ENCODE results near the gene REV3L. TPM values are rescaled to one million over a fixed set of nuclear protein-coding genes. Genes with fewer than 3 reads are reported as not detected.

REV3L gene
- total RNA-seq, 1 donor from 2014 or later = 42.3 TPM

- Histone ChIP-seq H3K36me3 (ENCODE audit: control insufficient read depth in 3 of 3, insufficient read depth in 3 of 3, low read length in 3 of 3) (peaks cover 0 to 5% (median 0%) of the 10 kb centered on the region in 3 donors), H3K4me1 (ENCODE audit: control insufficient read depth in 3 of 3, insufficient read depth in 3 of 3, low read length in 3 of 3) (peaks cover 2 to 8% (median 4%) of the 10 kb centered on the region in 3 donors), H3K9ac (ENCODE audit: low read depth in 1 of 3, low read length in 3 of 3) (no peak overlapping the region), H3K4me3 (ENCODE audit: low read length in 3 of 3) (no peak overlapping the region), H3K27me3 (ENCODE audit: control insufficient read depth in 3 of 3, insufficient read depth in 3 of 3, low read length in 3 of 3) (no peaks in the 10 kb centered on the region), H3K27ac (ENCODE audit: low read depth, low read length) (no peak overlapping the region), H3K9me3 (ENCODE audit: control insufficient read depth in 3 of 3, low read length in 3 of 3) (peaks cover 0 to 2% (median 0%) of the 10 kb centered on the region in 3 donors)
Measured at GRCh38 chr6:111458670-111459232, 24.3 kb downstream of the REV3L start.

GRCh38 chr6:111456208-111456607, 26.8 kb downstream of the REV3L start:
- peaks cover 0 to 4% (median 0%) of the 10 kb centered on the region in 3 donors for H3K4me1 ChIP-seq (ENCODE audit: control insufficient read depth in 3 of 3, insufficient read depth in 3 of 3, low read length in 3 of 3)
- peaks cover 0 to 5% (median 0%) of the 10 kb centered on the region in 3 donors for H3K36me3 ChIP-seq (ENCODE audit: control insufficient read depth in 3 of 3, insufficient read depth in 3 of 3, low read length in 3 of 3)
- no peaks in the 10 kb centered on the region for H3K27me3 ChIP-seq (ENCODE audit: control insufficient read depth in 3 of 3, insufficient read depth in 3 of 3, low read length in 3 of 3)
- H3K9me3 ChIP-seq (ENCODE audit: control insufficient read depth in 3 of 3, low read length in 3 of 3) = peaks cover 0 to 2% (median 0%) of the 10 kb centered on the region in 3 donors
- no peak overlapping the region for H3K4me3 ChIP-seq (ENCODE audit: low read length in 3 of 3)
- peak overlapping the region in 1 of 3 donors; percentile 7 for H3K9ac ChIP-seq (ENCODE audit: low read depth in 1 of 3, low read length in 3 of 3)
- no peak overlapping the region for H3K27ac ChIP-seq (ENCODE audit: low read depth, low read length)

- Histone ChIP-seq H3K4me1 (ENCODE audit: control insufficient read depth in 3 of 3, insufficient read depth in 3 of 3, low read length in 3 of 3) (no peaks in the 10 kb centered on the region), H3K9me3 (ENCODE audit: control insufficient read depth in 3 of 3, low read length in 3 of 3) (no peaks in the 10 kb centered on the region), H3K27me3 (ENCODE audit: control insufficient read depth in 3 of 3, insufficient read depth in 3 of 3, low read length in 3 of 3) (no peaks in the 10 kb centered on the region), H3K27ac (ENCODE audit: low read depth, low read length) (no peak overlapping the region), H3K4me3 (ENCODE audit: low read length in 3 of 3) (no peak overlapping the region), H3K36me3 (ENCODE audit: control insufficient read depth in 3 of 3, insufficient read depth in 3 of 3, low read length in 3 of 3) (peaks cover 0 to 2% (median 0%) of the 10 kb centered on the region in 3 donors), H3K9ac (ENCODE audit: low read depth in 1 of 3, low read length in 3 of 3) (no peak overlapping the region)
Measured at GRCh38 chr6:111450636-111451035, 32.4 kb downstream of the REV3L start.

GRCh38 chr6:111450087-111450486, 32.9 kb downstream of the REV3L start:
- Histone ChIP-seq H3K4me3 (ENCODE audit: low read length in 3 of 3) (no peak overlapping the region), H3K9ac (ENCODE audit: low read depth in 1 of 3, low read length in 3 of 3) (no peak overlapping the region), H3K27ac (ENCODE audit: low read depth, low read length) (no peak overlapping the region), H3K9me3 (ENCODE audit: control insufficient read depth in 3 of 3, low read length in 3 of 3) (no peaks in the 10 kb centered on the region), H3K27me3 (ENCODE audit: control insufficient read depth in 3 of 3, insufficient read depth in 3 of 3, low read length in 3 of 3) (no peaks in the 10 kb centered on the region), H3K4me1 (ENCODE audit: control insufficient read depth in 3 of 3, insufficient read depth in 3 of 3, low read length in 3 of 3) (no peaks in the 10 kb centered on the region), H3K36me3 (ENCODE audit: control insufficient read depth in 3 of 3, insufficient read depth in 3 of 3, low read length in 3 of 3) (peaks cover 0 to 2% (median 0%) of the 10 kb centered on the region in 3 donors)

GRCh38 chr6:111449129-111449528, 33.9 kb downstream of the REV3L start:
- no peak overlapping the region for H3K9ac ChIP-seq (ENCODE audit: low read depth in 1 of 3, low read length in 3 of 3)
- no peaks in the 10 kb centered on the region for H3K27me3 ChIP-seq (ENCODE audit: control insufficient read depth in 3 of 3, insufficient read depth in 3 of 3, low read length in 3 of 3)
- no peak overlapping the region for H3K27ac ChIP-seq (ENCODE audit: low read depth, low read length)

GRCh38 chr6:111447051-111447450, 36.0 kb downstream of the REV3L start:
- Histone ChIP-seq H3K36me3 (ENCODE audit: control insufficient read depth in 3 of 3, insufficient read depth in 3 of 3, low read length in 3 of 3) (peaks cover 0 to 2% (median 0%) of the 10 kb centered on the region in 3 donors), H3K27me3 (ENCODE audit: control insufficient read depth in 3 of 3, insufficient read depth in 3 of 3, low read length in 3 of 3) (no peaks in the 10 kb centered on the region), H3K27ac (ENCODE audit: low read depth, low read length) (no peak overlapping the region)

More at GRCh38 chr6:111449129-111449528, 33.9 kb downstream of the REV3L start:
- H3K4me1 ChIP-seq (ENCODE audit: control insufficient read depth in 3 of 3, insufficient read depth in 3 of 3, low read length in 3 of 3) = no peaks in the 10 kb centered on the region
- H3K4me3 ChIP-seq (ENCODE audit: low read length in 3 of 3) = no peak overlapping the region
- H3K9me3 ChIP-seq (ENCODE audit: control insufficient read depth in 3 of 3, low read length in 3 of 3) = no peaks in the 10 kb centered on the region
- H3K36me3 ChIP-seq (ENCODE audit: control insufficient read depth in 3 of 3, insufficient read depth in 3 of 3, low read length in 3 of 3) = peaks cover 0 to 2% (median 0%) of the 10 kb centered on the region in 3 donors

GRCh38 chr6:111445861-111446267, 37.2 kb downstream of the REV3L start:
- Histone ChIP-seq H3K27ac (ENCODE audit: low read depth, low read length) (no peak overlapping the region), H3K9ac (ENCODE audit: low read depth in 1 of 3, low read length in 3 of 3) (no peak overlapping the region), H3K4me1 (ENCODE audit: control insufficient read depth in 3 of 3, insufficient read depth in 3 of 3, low read length in 3 of 3) (no peaks in the 10 kb centered on the region), H3K9me3 (ENCODE audit: control insufficient read depth in 3 of 3, low read length in 3 of 3) (no peaks in the 10 kb centered on the region), H3K27me3 (ENCODE audit: control insufficient read depth in 3 of 3, insufficient read depth in 3 of 3, low read length in 3 of 3) (no peaks in the 10 kb centered on the region), H3K36me3 (ENCODE audit: control insufficient read depth in 3 of 3, insufficient read depth in 3 of 3, low read length in 3 of 3) (peaks cover 0 to 2% (median 0%) of the 10 kb centered on the region in 3 donors), H3K4me3 (ENCODE audit: low read length in 3 of 3) (no peak overlapping the region)

More at GRCh38 chr6:111447051-111447450, 36.0 kb downstream of the REV3L start:
- H3K9ac ChIP-seq (ENCODE audit: low read depth in 1 of 3, low read length in 3 of 3) = no peak overlapping the region
- no peaks in the 10 kb centered on the region for H3K4me1 ChIP-seq (ENCODE audit: control insufficient read depth in 3 of 3, insufficient read depth in 3 of 3, low read length in 3 of 3)
- H3K4me3 ChIP-seq (ENCODE audit: low read length in 3 of 3) = no peak overlapping the region
- H3K9me3 ChIP-seq (ENCODE audit: control insufficient read depth in 3 of 3, low read length in 3 of 3) = no peaks in the 10 kb centered on the region

GRCh38 chr6:111444794-111445193, 38.2 kb downstream of the REV3L start:
- Histone ChIP-seq H3K27me3 (ENCODE audit: control insufficient read depth in 3 of 3, insufficient read depth in 3 of 3, low read length in 3 of 3) (no peaks in the 10 kb centered on the region), H3K4me3 (ENCODE audit: low read length in 3 of 3) (no peak overlapping the region), H3K4me1 (ENCODE audit: control insufficient read depth in 3 of 3, insufficient read depth in 3 of 3, low read length in 3 of 3) (no peaks in the 10 kb centered on the region), H3K27ac (ENCODE audit: low read depth, low read length) (no peak overlapping the region), H3K36me3 (ENCODE audit: control insufficient read depth in 3 of 3, insufficient read depth in 3 of 3, low read length in 3 of 3) (peaks cover 0 to 2% (median 0%) of the 10 kb centered on the region in 3 donors), H3K9me3 (ENCODE audit: control insufficient read depth in 3 of 3, low read length in 3 of 3) (no peaks in the 10 kb centered on the region), H3K9ac (ENCODE audit: low read depth in 1 of 3, low read length in 3 of 3) (no peak overlapping the region)

- Histone ChIP-seq H3K9ac (ENCODE audit: low read depth in 1 of 3, low read length in 3 of 3) (no peak overlapping the region), H3K27me3 (ENCODE audit: control insufficient read depth in 3 of 3, insufficient read depth in 3 of 3, low read length in 3 of 3) (no peaks in the 10 kb centered on the region), H3K4me3 (ENCODE audit: low read length in 3 of 3) (no peak overlapping the region), H3K27ac (ENCODE audit: low read depth, low read length) (no peak overlapping the region), H3K4me1 (ENCODE audit: control insufficient read depth in 3 of 3, insufficient read depth in 3 of 3, low read length in 3 of 3) (no peaks in the 10 kb centered on the region), H3K9me3 (ENCODE audit: control insufficient read depth in 3 of 3, low read length in 3 of 3) (no peaks in the 10 kb centered on the region), H3K36me3 (ENCODE audit: control insufficient read depth in 3 of 3, insufficient read depth in 3 of 3, low read length in 3 of 3) (peaks cover 0 to 2% (median 0%) of the 10 kb centered on the region in 3 donors)
Measured at GRCh38 chr6:111441678-111442243, 41.3 kb downstream of the REV3L start.

- no peaks in the 10 kb centered on the region for H3K27me3 ChIP-seq (ENCODE audit: control insufficient read depth in 3 of 3, insufficient read depth in 3 of 3, low read length in 3 of 3)
- H3K36me3 ChIP-seq (ENCODE audit: control insufficient read depth in 3 of 3, insufficient read depth in 3 of 3, low read length in 3 of 3) = no peaks in the 10 kb centered on the region
- no peaks in the 10 kb centered on the region for H3K9me3 ChIP-seq (ENCODE audit: control insufficient read depth in 3 of 3, low read length in 3 of 3)
- H3K4me3 ChIP-seq (ENCODE audit: low read length in 3 of 3) = no peak overlapping the region
- no peak overlapping the region for H3K9ac ChIP-seq (ENCODE audit: low read depth in 1 of 3, low read length in 3 of 3)
- H3K27ac ChIP-seq (ENCODE audit: low read depth, low read length) = no peak overlapping the region
- H3K4me1 ChIP-seq (ENCODE audit: control insufficient read depth in 3 of 3, insufficient read depth in 3 of 3, low read length in 3 of 3) = no peaks in the 10 kb centered on the region
Measured at GRCh38 chr6:111439171-111439570, 43.8 kb downstream of the REV3L start.
